GM12801 (cell line): ENCODE results near the gene C10orf95.

Experiments
- CTCF ChIP-seq: IDR thresholded peaks from one replicate; pipeline ENCODE4 v1.5.1; 2011; ENCODE audit warnings: control low read depth; ENCODE audit not compliant: insufficient read length; ENCODE audit errors: extremely low read depth

Gene C10orf95

GRCh38 chr10:102461187-102462054 is 10.1 kb upstream of the C10orf95 start:
- TF ChIP-seq CTCF: no peak

GRCh38 chr10:102460836-102461186 is 9.5 kb upstream of the C10orf95 start:
- TF ChIP-seq CTCF: no peak

GRCh38 chr10:102458656-102459055 is 7.3 kb upstream of the C10orf95 start:
- no peak for TF ChIP-seq CTCF

GRCh38 chr10:102457591-102458150 is 6.3 kb upstream of the C10orf95 start:
- no peak for TF ChIP-seq CTCF

- no peak for TF ChIP-seq CTCF
Measured at GRCh38 chr10:102455893-102456471, 4.6 kb upstream of the C10orf95 start.

- TF ChIP-seq CTCF: no peak
Measured at GRCh38 chr10:102453502-102453901, 2.2 kb upstream of the C10orf95 start.

GRCh38 chr10:102452672-102453340 is 1.5 kb upstream of the C10orf95 start:
- TF ChIP-seq CTCF: no peak
